Astrocyte (in vitro differentiated cells and primary cell): Measurements from ENCODE around the gene RIPOR2.

ENCODE experiments used
- EZH2 ChIP-seq: IDR thresholded peaks from 2 replicates; pipeline ENCODE4 v1.6.1; 2012; ENCODE audit warnings: mild to moderate bottlenecking, low read length, inconsistent platforms; ENCODE audit not compliant: insufficient read depth
- TF ChIP-seq, protein P1 (sequence below): IDR thresholded peaks from 2 replicates; pipeline ENCODE4 v1.5.1; 2011; ENCODE audit warnings: low read depth, mild to moderate bottlenecking, inconsistent platforms, low read length, moderate library complexity; ENCODE audit not compliant: insufficient read depth

- TF ChIP-seq, protein P1, sequence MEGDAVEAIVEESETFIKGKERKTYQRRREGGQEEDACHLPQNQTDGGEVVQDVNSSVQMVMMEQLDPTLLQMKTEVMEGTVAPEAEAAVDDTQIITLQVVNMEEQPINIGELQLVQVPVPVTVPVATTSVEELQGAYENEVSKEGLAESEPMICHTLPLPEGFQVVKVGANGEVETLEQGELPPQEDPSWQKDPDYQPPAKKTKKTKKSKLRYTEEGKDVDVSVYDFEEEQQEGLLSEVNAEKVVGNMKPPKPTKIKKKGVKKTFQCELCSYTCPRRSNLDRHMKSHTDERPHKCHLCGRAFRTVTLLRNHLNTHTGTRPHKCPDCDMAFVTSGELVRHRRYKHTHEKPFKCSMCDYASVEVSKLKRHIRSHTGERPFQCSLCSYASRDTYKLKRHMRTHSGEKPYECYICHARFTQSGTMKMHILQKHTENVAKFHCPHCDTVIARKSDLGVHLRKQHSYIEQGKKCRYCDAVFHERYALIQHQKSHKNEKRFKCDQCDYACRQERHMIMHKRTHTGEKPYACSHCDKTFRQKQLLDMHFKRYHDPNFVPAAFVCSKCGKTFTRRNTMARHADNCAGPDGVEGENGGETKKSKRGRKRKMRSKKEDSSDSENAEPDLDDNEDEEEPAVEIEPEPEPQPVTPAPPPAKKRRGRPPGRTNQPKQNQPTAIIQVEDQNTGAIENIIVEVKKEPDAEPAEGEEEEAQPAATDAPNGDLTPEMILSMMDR, result no peak
- TF ChIP-seq EZH2, result no peak
Observed at GRCh38 chr6:24887545-24888140, 48.1 kb downstream of the RIPOR2 start.
